H1 (cell line): Measurements from ENCODE around the gene RNF166. TPM values are rescaled to one million over a fixed set of nuclear protein-coding genes. Genes with fewer than 3 reads are reported as not detected.
A peak's percentile ranks its signal among the peaks of the same experiment; 100 is the strongest.

Experiments used
- CTCF ChIA-PET: fragments of 300-600 bp; sonication (Branson Sonifier 250); formaldehyde crosslinking; loops from one replicate; lab custom pipeline; 2021; ENCODE audit not compliant: partially characterized antibody; lab: Charles Lee
- POLR2A ChIA-PET: fragments of 300-600 bp; sonication (Branson Sonifier 250); formaldehyde crosslinking; loops from one replicate; lab custom pipeline; 2021; ENCODE audit warnings: inconsistent platforms; ENCODE audit not compliant: partially characterized antibody; lab: Charles Lee
- DNase-seq, 2 experiments: peaks; one replicate each; pipeline versions ENCODE4 v3.0.0 to v3.0.0-alpha.2; 2010 to 2022; ENCODE audit warnings: low spot score in 2 of 2, low read depth in 1 of 2, mixed read lengths in 1 of 2
- FAIRE-seq: peaks from 2 replicates; lab custom pipeline; 2011; peaks lifted over from hg19 to GRCh38; lab: Jason Lieb, UNC
- H2AFZ ChIP-seq: 2 replicates; pipeline ENCODE4 v1.8.1; 2012; ENCODE audit warnings: low read length, inconsistent platforms
- H2AK5ac ChIP-seq: 2 replicates; pipeline ENCODE4 v1.6.1; 2013; ENCODE audit warnings: low read depth, low read length
- H2BK120ac ChIP-seq: replicated peaks from 2 replicates; pipeline ENCODE3; 2013; ENCODE audit warnings: low read depth, low read length, inconsistent platforms
- H2BK12ac ChIP-seq: 2 replicates; pipeline ENCODE4 v1.6.1; 2013; ENCODE audit warnings: low read depth, low read length
- H2BK15ac ChIP-seq: 2 replicates; pipeline ENCODE4 v1.6.1; 2013; ENCODE audit warnings: low read length
- H2BK20ac ChIP-seq: 2 replicates; pipeline ENCODE4 v1.6.1; 2013; ENCODE audit warnings: low read length
- H2BK5ac ChIP-seq: 2 replicates; pipeline ENCODE4 v1.6.1; 2013; ENCODE audit warnings: low read depth, low read length
- H3K14ac ChIP-seq: 2 replicates; pipeline ENCODE4 v1.6.1; 2013; ENCODE audit warnings: inconsistent platforms; ENCODE audit not compliant: insufficient read length
- H3K18ac ChIP-seq: 2 replicates; pipeline ENCODE4 v1.6.1; 2013; ENCODE audit warnings: low read length; ENCODE audit errors: extremely low read depth
- H3K23ac ChIP-seq: 2 replicates; pipeline ENCODE4 v1.6.1; 2013; ENCODE audit warnings: inconsistent platforms; ENCODE audit not compliant: insufficient read length
- H3K23me2 ChIP-seq: 2 replicates; pipeline ENCODE4 v1.6.1; 2013; ENCODE audit warnings: low read depth, low read length
- H3K27ac ChIP-seq: 2 replicates; pipeline ENCODE4 v1.6.1; 2011; ENCODE audit warnings: low read depth, low read length, inconsistent platforms
- H3K27me3 ChIP-seq, 4 experiments: replicated peaks in 1 of 4; 1 replicate in 1 of 4; 2 replicates in 3 of 4; pipeline versions ENCODE4 v1.6.1 to v1.8.1; 2011 to 2013; ENCODE audit warnings: low read length in 3 of 4, mild to moderate bottlenecking in 3 of 4, inconsistent platforms in 2 of 4, mixed read lengths in 2 of 4, moderate library complexity in 1 of 4; ENCODE audit not compliant: control insufficient read depth in 3 of 4, insufficient read depth in 3 of 4; ENCODE audit errors: extremely low read depth in 1 of 4
- H3K36me3 ChIP-seq, 4 experiments: 2 replicates each; pipeline versions ENCODE4 v1.6.1 to v1.8.1; 2011 to 2013; ENCODE audit warnings: mild to moderate bottlenecking in 4 of 4, low read length in 3 of 4, moderate library complexity in 2 of 4, control low read depth in 1 of 4, inconsistent platforms in 1 of 4; ENCODE audit not compliant: insufficient read depth in 4 of 4, control insufficient read depth in 2 of 4
- H3K4ac ChIP-seq: replicated peaks from 2 replicates; pipeline ENCODE3; 2013; ENCODE audit warnings: low read length, low read depth, mixed read lengths, inconsistent platforms; ENCODE audit not compliant: insufficient read length
- H3K4me1 ChIP-seq, 4 experiments: replicated peaks in 1 of 4; 1 replicate in 1 of 4; 2 replicates in 3 of 4; pipeline versions ENCODE4 v1.6.1 to v1.8.1; 2011 to 2013; ENCODE audit warnings: low read length in 3 of 4, inconsistent platforms in 2 of 4, mixed read lengths in 1 of 4; ENCODE audit not compliant: insufficient read depth in 4 of 4, control insufficient read depth in 3 of 4
- H3K4me2 ChIP-seq, 2 experiments: 2 replicates each; pipeline versions ENCODE4 v1.6.1 to v1.8.1; 2011 to 2013; ENCODE audit warnings: low read depth in 2 of 2, low read length in 2 of 2, control low read depth in 1 of 2, inconsistent platforms in 1 of 2, mild to moderate bottlenecking in 1 of 2; ENCODE audit not compliant: insufficient read depth in 1 of 2
- H3K4me3 ChIP-seq, 4 experiments: fragments of 200-600, 300-600 bp in 1 of 4; sonication (generic), shearing (Covaris generic), sonication (Bioruptor Twin) in 1 of 4; 2 replicates each; pipeline versions ENCODE4 v1.5.1 to v1.8.1; 2011 to 2016; ENCODE audit warnings: low read length in 4 of 4, low read depth in 3 of 4, control low read depth in 2 of 4, inconsistent platforms in 2 of 4, mild to moderate bottlenecking in 2 of 4, mixed read lengths in 1 of 4, moderate library complexity in 1 of 4; ENCODE audit not compliant: insufficient read depth in 2 of 4; ENCODE audit errors: extremely low read depth in 1 of 4
- H3K56ac ChIP-seq: replicated peaks from 2 replicates; pipeline ENCODE3; 2013; ENCODE audit warnings: low read depth, mild to moderate bottlenecking, mixed read lengths, low read length, inconsistent platforms; ENCODE audit not compliant: insufficient read length
- H3K79me1 ChIP-seq: 2 replicates; pipeline ENCODE4 v1.6.1; 2013; ENCODE audit warnings: low read depth, low read length, control low read depth
- H3K79me2 ChIP-seq, 2 experiments: 2 replicates each; pipeline versions ENCODE4 v1.6.1 to v1.8.1; 2012 to 2013; ENCODE audit warnings: low read length in 2 of 2, mild to moderate bottlenecking in 2 of 2, inconsistent platforms in 1 of 2; ENCODE audit not compliant: insufficient read depth in 2 of 2, control insufficient read depth in 1 of 2
- H3K9ac ChIP-seq, 4 experiments: replicated peaks in 1 of 4; 1 replicate in 1 of 4; 2 replicates in 3 of 4; pipeline versions ENCODE4 v1.6.1 to v1.8.1; 2011 to 2013; ENCODE audit warnings: low read depth in 3 of 4, low read length in 3 of 4, control low read depth in 2 of 4, mild to moderate bottlenecking in 2 of 4, moderate library complexity in 2 of 4, inconsistent platforms in 1 of 4; ENCODE audit errors: extremely low read depth in 1 of 4
- H3K9me3 ChIP-seq, 2 experiments: 2 replicates each; pipeline versions ENCODE4 v1.6.1 to v1.8.1; 2012 to 2013; ENCODE audit warnings: mild to moderate bottlenecking in 2 of 2, moderate library complexity in 2 of 2, control low read depth in 1 of 2, inconsistent platforms in 1 of 2, low read depth in 1 of 2, low read length in 1 of 2, mixed read lengths in 1 of 2; ENCODE audit not compliant: insufficient read depth in 2 of 2
- H4K20me1 ChIP-seq, 2 experiments: replicated peaks in 1 of 2; 2 replicates each; pipeline versions ENCODE3 to v1.8.1; 2011 to 2013; ENCODE audit warnings: inconsistent platforms in 2 of 2, low read length in 2 of 2, mild to moderate bottlenecking in 1 of 2; ENCODE audit not compliant: insufficient read depth in 2 of 2, control insufficient read depth in 1 of 2
- H4K5ac ChIP-seq: 2 replicates; pipeline ENCODE4 v1.6.1; 2013; ENCODE audit warnings: low read length, low read depth, mixed read lengths, inconsistent platforms; ENCODE audit not compliant: insufficient read length
- H4K8ac ChIP-seq: 2 replicates; pipeline ENCODE4 v1.8.0; 2013; ENCODE audit warnings: mild to moderate bottlenecking, moderate library complexity, low read length, inconsistent platforms; ENCODE audit not compliant: insufficient read depth; ENCODE audit errors: extremely low read depth
- H4K91ac ChIP-seq: replicated peaks from 2 replicates; pipeline ENCODE3; 2013; ENCODE audit warnings: low read length, mixed read lengths, inconsistent platforms; ENCODE audit not compliant: insufficient read length
- BCL11A ChIP-seq, 2 experiments: IDR thresholded peaks; one replicate each; pipeline ENCODE4 v1.6.1; 2011; ENCODE audit warnings: low read depth in 2 of 2, low read length in 2 of 2, mild to moderate bottlenecking in 2 of 2
- POU5F1 ChIP-seq: IDR thresholded peaks from 2 replicates; pipeline ENCODE4 v1.6.1; 2011; ENCODE audit warnings: low read depth, mild to moderate bottlenecking, low read length, moderate library complexity
- WGBS, 2 experiments: shearing (Covaris generic) in 1 of 2; methylation state at CpG; one replicate each; pipeline versions ENCODE4 v1.1.6 to v1.1.7; 2013 to 2015; ENCODE audit warnings: low lambda C conversion rate in 2 of 2, mixed read lengths in 2 of 2, inconsistent platforms in 1 of 2, low coverage in 1 of 2, missing lambda C conversion rate in 1 of 2; ENCODE audit not compliant: insufficient replicate concordance in 2 of 2, insufficient coverage in 1 of 2, insufficient read length in 1 of 2; ENCODE audit errors: extremely low coverage in 1 of 2, missing lambda C conversion rate in 1 of 2; 5-methylcytosine and 5-hydroxymethylcytosine counted together
- polyA plus RNA-seq, 7 experiments: library from polyadenylated mRNA; depleted of rRNA in 3 of 7; stranded (reverse) in 5 of 7; unstranded in 2 of 7; fragments of >200 nt in 5 of 7; fragments of 200-250 nt in 2 of 7; gene quantifications; 1 replicate in 5 of 7; 2 replicates in 1 of 7; 4 replicates in 1 of 7; pipeline versions ENCODE4 v1.2.1 to v1.2.3, GENCODE V29; 2011 to 2013; ENCODE audit warnings: missing spikeins in 2 of 7, mixed read lengths in 2 of 7
- total RNA-seq: library from RNA; stranded (reverse); fragmentation: NEBNext Ultra II Directional; extraction: Animal tissue kit (Norgen Biotek cat#: 25700); gene quantifications from 2 replicates; pipeline ENCODE4 v1.2.1, GENCODE V29; 2021

RNF166 gene
- total and polyA plus RNA-seq, 2 of the 8 experiments (the other 6 are each of a cell fraction or from before 2014, with no cell fraction given) = 29.8 to 31.2 TPM

- POLR2A ChIA-PET = interaction anchor here (0.8 to 3.1 kb wide), 14 partner anchors 9 to 92 kb away, joined by 3 to 19 read pairs (median 5); partner anchors contain the start of genes CYBA, IL17C and ZC3H18
- Histone ChIP-seq H3K18ac (peak within 1 kb of the TSS; percentile 92), H3K79me1 (peaks cover 2% of the 10 kb centered on the region), H4K20me1 (peaks cover 2 to 6% of the 10 kb centered on the region in 2 experiments), H2BK5ac (peak within 1 kb of the TSS; percentile 87), H3K27ac (peak within 1 kb of the TSS; percentile 75; the same call in 1 of the 2 replicates), H2AFZ (peak within 1 kb of the TSS; percentile 46; the same call in 1 of the 2 replicates), H3K23ac (no peak within 1 kb of the TSS), H3K9me3 (no peaks in the 10 kb centered on the region), H3K79me2 (peaks cover 0 to 41% of the 10 kb centered on the region in 2 experiments; a peak in 3 of 4 replicates), H4K91ac (peak within 1 kb of the TSS; percentile 89), H4K5ac (peak within 1 kb of the TSS; percentile 93), H3K9ac (peak within 1 kb of the TSS; percentile 69 to 75 (median 72); a peak in 6 of 7 replicates), H2BK15ac (no peak within 1 kb of the TSS), H3K56ac (peak within 1 kb of the TSS; percentile 92), H3K27me3 (no peaks in the 10 kb centered on the region), H2BK20ac (no peak within 1 kb of the TSS), H2BK120ac (no peak within 1 kb of the TSS), H3K23me2 (peaks cover 7% of the 10 kb centered on the region; the same call in 1 of the 2 replicates), H3K14ac (no peak within 1 kb of the TSS), H3K4ac (peak within 1 kb of the TSS; percentile 69), H3K4me3 (peak within 1 kb of the TSS; percentile 74 to 84 (median 79)), H3K36me3 (no peaks in the 10 kb centered on the region), H2AK5ac (no peak within 1 kb of the TSS), H3K4me1 (peaks cover 0 to 3% (median 0%) of the 10 kb centered on the region in 4 experiments; a peak in 2 of 7 replicates), H4K8ac (peak within 1 kb of the TSS; percentile 94), H3K4me2 (peak within 1 kb of the TSS; percentile 56 to 80), H2BK12ac (peak within 1 kb of the TSS; percentile 50; the same call in 1 of the 2 replicates)
- CTCF ChIA-PET = interaction anchor here (1.0 to 2.8 kb wide), 5 partner anchors 9 to 238 kb away, joined by 3 to 11 read pairs (median 4); no protein-coding TSS in a partner anchor
- peak; percentile 96 to 97 for DNase-seq
- FAIRE-seq = no peak
- 2% methylated on average over 87 of the region's 88 CpGs; no CpG with 5 or more reads in 1 of the 2 experiments for WGBS, 2 experiments
- TF ChIP-seq POU5F1 (no peak), BCL11A (IDR thresholded peaks at IDR 0.05; ENCODE audit: low read depth in 2 of 2, low read length in 2 of 2) (no peak)
These were observed 43.2 kb downstream of the RNF166 start, which contains the start of gene MVD for GRCh38 chr16:88662843-88663606. Gene MVD (minus strand): TSS chr16:88663091. CDS start chr16:88663080, 11 bp downstream.
